IMR-90 (cell line): ENCODE measurements around the gene TRPM6. TPM values are rescaled to one million over a fixed set of nuclear protein-coding genes. Genes with fewer than 3 reads are reported as not detected.

Experiments
- ATAC-seq: fragments of 200-7000 bp; cut with Tn5 transposase; 2 replicates; pipeline ENCODE4 v1.9.1; 2020; ENCODE audit warnings: low read depth, mild to moderate bottlenecking, moderate library complexity
- BruUV-seq: library from RNA; stranded (reverse); fragments of 400-500 nt; replicated peaks from 2 replicates; lab custom pipeline; 2021; lab: Mats Ljungman, UMichigan
- CTCF ChIA-PET: fragments of 300-600 bp; formaldehyde crosslinking; extraction: SDS; loops from one replicate; lab custom pipeline; 2021; ENCODE audit warnings: antibody characterized with exemption; lab: Yijun Ruan, JAX
- POLR2A ChIA-PET: fragments of 300-600 bp; sonication (Branson Sonifier 250); formaldehyde crosslinking; loops from one replicate; lab custom pipeline; 2022; ENCODE audit warnings: antibody characterized with exemption; ENCODE audit not compliant: unreplicated experiment; lab: Charles Lee
- DNase-seq: peaks from one replicate; pipeline ENCODE4 v3.0.0; 2013
- H2AFZ ChIP-seq: replicated peaks from 2 replicates; pipeline ENCODE3; 2013; ENCODE audit warnings: low read length, mild to moderate bottlenecking; ENCODE audit not compliant: poor library complexity
- H2AK5ac ChIP-seq: 2 replicates; pipeline ENCODE4 v1.6.1; 2013; ENCODE audit warnings: low read depth, low read length, inconsistent platforms
- H2AK9ac ChIP-seq: replicated peaks from 2 replicates; pipeline ENCODE3; 2013; ENCODE audit warnings: mild to moderate bottlenecking, low read depth, low read length, moderate library complexity; ENCODE audit not compliant: poor library complexity
- H2BK120ac ChIP-seq: 2 replicates; pipeline ENCODE4 v1.6.1; 2013; ENCODE audit warnings: low read depth, low read length, inconsistent platforms
- H2BK15ac ChIP-seq: 3 replicates; pipeline ENCODE4 v1.6.1; 2013; ENCODE audit warnings: low read depth, low read length, inconsistent platforms
- H2BK20ac ChIP-seq: 2 replicates; pipeline ENCODE4 v1.6.1; 2013; ENCODE audit warnings: low read depth, mild to moderate bottlenecking, inconsistent platforms, low read length, moderate library complexity
- H2BK5ac ChIP-seq: 2 replicates; pipeline ENCODE4 v1.6.1; 2013; ENCODE audit warnings: mild to moderate bottlenecking, low read depth, low read length, inconsistent platforms; ENCODE audit not compliant: poor library complexity, severe bottlenecking
- H3K14ac ChIP-seq: replicated peaks from 2 replicates; pipeline ENCODE4 v1.6.1; 2013; ENCODE audit warnings: low read depth, low read length, inconsistent platforms
- H3K18ac ChIP-seq: 2 replicates; pipeline ENCODE4 v1.6.1; 2013; ENCODE audit warnings: low read depth, low read length, control low read depth
- H3K23ac ChIP-seq: 2 replicates; pipeline ENCODE4 v1.6.1; 2013; ENCODE audit warnings: low read depth, low read length, inconsistent platforms
- H3K27ac ChIP-seq: 2 replicates; pipeline ENCODE4 v1.5.1; 2013; ENCODE audit warnings: mild to moderate bottlenecking, control low read depth, low read length; ENCODE audit not compliant: insufficient read depth
- H3K27me3 ChIP-seq: 2 replicates; pipeline ENCODE4 v1.6.1; 2013; ENCODE audit warnings: low read length; ENCODE audit not compliant: control insufficient read depth, insufficient read depth
- H3K36me3 ChIP-seq: 2 replicates; pipeline ENCODE4 v1.6.1; 2013; ENCODE audit warnings: low read length, mixed read lengths; ENCODE audit not compliant: control insufficient read depth, insufficient read depth
- H3K4ac ChIP-seq: 2 replicates; pipeline ENCODE4 v1.6.1; 2013; ENCODE audit warnings: low read depth, low read length, inconsistent platforms
- H3K4me1 ChIP-seq: 2 replicates; pipeline ENCODE4 v1.6.1; 2013; ENCODE audit warnings: low read length, mixed read lengths; ENCODE audit not compliant: control insufficient read depth, insufficient read depth
- H3K4me2 ChIP-seq: 2 replicates; pipeline ENCODE4 v1.6.1; 2013; ENCODE audit warnings: low read depth, mild to moderate bottlenecking, control low read depth, low read length, moderate library complexity
- H3K4me3 ChIP-seq: 2 replicates; pipeline ENCODE4 v1.5.1; 2013; ENCODE audit warnings: low read depth, mild to moderate bottlenecking, control low read depth, low read length, moderate library complexity; ENCODE audit not compliant: insufficient read depth
- H3K56ac ChIP-seq: 2 replicates; pipeline ENCODE4 v1.6.1; 2013; ENCODE audit warnings: low read length, inconsistent platforms; ENCODE audit not compliant: insufficient read depth; ENCODE audit errors: extremely low read depth
- H3K79me1 ChIP-seq, 2 experiments: 2 replicates each; pipeline ENCODE4 v1.6.1; 2013; ENCODE audit warnings: low read length in 2 of 2, inconsistent platforms in 1 of 2, low read depth in 1 of 2
- H3K9ac ChIP-seq: 2 replicates; pipeline ENCODE4 v1.6.1; 2013; ENCODE audit warnings: low read depth, low read length, control low read depth
- H3K9me1 ChIP-seq: 2 replicates; pipeline ENCODE4 v1.6.1; 2013; ENCODE audit warnings: low read length, inconsistent platforms; ENCODE audit not compliant: insufficient read depth
- H3K9me3 ChIP-seq: 2 replicates; pipeline ENCODE4 v1.6.1; 2013; ENCODE audit warnings: low read length; ENCODE audit not compliant: control insufficient read depth, insufficient read depth
- H4K20me1 ChIP-seq: 2 replicates; pipeline ENCODE4 v1.6.1; 2013; ENCODE audit warnings: low read length, inconsistent platforms; ENCODE audit not compliant: insufficient read depth
- H4K5ac ChIP-seq: 2 replicates; pipeline ENCODE4 v1.6.1; 2013; ENCODE audit warnings: mild to moderate bottlenecking, low read depth, low read length, control low read depth
- H4K8ac ChIP-seq, 2 experiments: 2 replicates each; pipeline ENCODE4 v1.6.1; 2013; ENCODE audit warnings: low read depth in 2 of 2, low read length in 2 of 2, control low read depth in 1 of 2, inconsistent platforms in 1 of 2
- H4K91ac ChIP-seq: 2 replicates; pipeline ENCODE4 v1.6.1; 2013; ENCODE audit warnings: low read depth, low read length, inconsistent platforms; ENCODE audit not compliant: insufficient read depth
- BHLHE40 ChIP-seq: fragments of 150-350 bp; IDR thresholded peaks from 2 replicates; pipeline ENCODE4 v1.6.1; 2016; ENCODE audit warnings: mild to moderate bottlenecking, low read depth, low read length
- CEBPB ChIP-seq: IDR thresholded peaks from 2 replicates; pipeline ENCODE4 v1.6.1; 2012; ENCODE audit warnings: low read depth, low read length, improper control_type of control experiment
- MAFK ChIP-seq: IDR thresholded peaks from 2 replicates; pipeline ENCODE4 v1.6.1; 2012; ENCODE audit warnings: low read depth, low read length, improper control_type of control experiment
- MAZ ChIP-seq: IDR thresholded peaks from 2 replicates; pipeline ENCODE4 v1.6.1; 2012; ENCODE audit warnings: low read depth, mild to moderate bottlenecking, low read length, improper control_type of control experiment, moderate library complexity, borderline replicate concordance
- POLR2A ChIP-seq: IDR thresholded peaks from 2 replicates; pipeline ENCODE4 v1.6.1; 2012; ENCODE audit warnings: mild to moderate bottlenecking, low read depth, low read length
- SMC3 ChIP-seq: fragments of 150-350 bp; IDR thresholded peaks from 2 replicates; pipeline ENCODE4 v1.6.1; 2016; ENCODE audit warnings: low read depth, mild to moderate bottlenecking, antibody characterized with exemption, low read length, moderate library complexity
- WGBS, 2 experiments: methylation state at CpG; one replicate each; pipeline versions ENCODE4 v1.1.5 to v1.1.7; 2013; ENCODE audit warnings: missing lambda C conversion rate in 2 of 2; ENCODE audit not compliant: insufficient read length in 1 of 2; ENCODE audit errors: extremely low coverage in 2 of 2; 5-methylcytosine and 5-hydroxymethylcytosine counted together
- dilution Hi-C: fragments of 300-500 bp; cut with HindIII; formaldehyde crosslinking; loops from one replicate; pipeline ENCODE4 v1.14.3; 2018; ENCODE audit warnings: low sequenced_read_pairs; ENCODE audit not compliant: unreplicated experiment
- in situ Hi-C: fragments of 300-500 bp; cut with MboI; formaldehyde crosslinking; loops from 3 replicates; pipeline ENCODE4 v1.14.3; 2019; ENCODE audit warnings: low sequenced_read_pairs, inconsistent platforms, mixed read lengths
- intact Hi-C: fragments of 100-400 bp; cut with micrococcal nuclease; formaldehyde crosslinking; loops from 2 replicates; pipeline ENCODE4 v1.10.0; 2022
- polyA plus RNA-seq, 3 experiments: library from polyadenylated mRNA; depleted of rRNA; stranded (reverse); fragments of >200 nt; gene quantifications; 2 replicates each; pipeline ENCODE4 v1.2.3, GENCODE V29; 2012; ENCODE audit warnings: low replicate concordance in 1 of 3
- total RNA-seq: library from RNA; depleted of rRNA; stranded (reverse); fragments of >200 nt; gene quantifications from 2 replicates; pipeline ENCODE4 v1.2.3, GENCODE V29; 2012

TRPM6 gene
- total and polyA plus RNA-seq, 2 of the 4 experiments (the other 2 are of a cell fraction): under 0.01 to 0.02 TPM

DNA sequence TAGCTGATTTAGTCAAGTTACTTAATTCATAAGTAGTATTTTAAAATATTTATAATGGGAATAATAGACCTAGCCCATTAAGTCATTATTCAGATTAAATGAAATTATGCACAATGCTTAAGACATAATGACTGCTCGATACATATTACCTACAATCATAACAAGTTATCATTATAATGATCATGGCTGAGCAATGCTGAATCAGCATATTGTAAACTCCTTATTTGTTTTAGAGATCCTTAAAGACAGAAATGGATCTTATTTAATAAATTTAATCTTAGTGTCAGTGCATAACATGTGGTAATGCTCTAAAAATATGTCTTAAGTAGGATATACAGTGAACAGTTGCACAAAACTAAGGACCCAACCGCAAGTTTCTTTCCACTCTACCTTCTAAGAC lies 169.0 kb downstream of the TRPM6 start:
- BruUV-seq: no TSS peak
- WGBS, 2 experiments: 50% methylated on average over 1 of the region's 2 CpGs; no CpG with 5 or more reads in 1 of the 2 experiments
- ChIA-PET CTCF (no interaction called here), POLR2A (no interaction called here)
- Histone ChIP-seq H4K8ac (no peak overlapping the region), H4K5ac (no peak overlapping the region), H3K4me2 (no peak overlapping the region), H2AK5ac (no peak overlapping the region), H3K23ac (no peak overlapping the region), H3K4ac (no peak overlapping the region), H3K9me1 (no peaks in the 10 kb centered on the region), H3K9me3 (no peaks in the 10 kb centered on the region), H2BK20ac (no peak overlapping the region), H3K56ac (no peak overlapping the region), H3K36me3 (no peaks in the 10 kb centered on the region), H4K20me1 (no peaks in the 10 kb centered on the region), H2AFZ (no peak overlapping the region), H3K79me1 (no peaks in the 10 kb centered on the region), H3K4me1 (no peaks in the 10 kb centered on the region), H3K4me3 (no peak overlapping the region), H3K27me3 (peaks cover 2% of the 10 kb centered on the region; the same call in 1 of the 2 replicates), H3K27ac (no peak overlapping the region), H2BK15ac (no peak overlapping the region), H2BK120ac (no peak overlapping the region), H3K9ac (no peak overlapping the region), H2BK5ac (no peak overlapping the region), H4K91ac (no peak overlapping the region), H3K14ac (no peak overlapping the region), H2AK9ac (no peak overlapping the region), H3K18ac (no peak overlapping the region)
- in situ Hi-C loops (no loop called here), intact Hi-C loops (no loop called here), dilution Hi-C loops (no loop called here)
- peak; percentile 98 for TF ChIP-seq MAFK
- no peak for TF ChIP-seq BHLHE40
- TF ChIP-seq MAZ: no peak
- no peak for TF ChIP-seq POLR2A
- TF ChIP-seq CEBPB: no peak
- TF ChIP-seq SMC3: no peak
- DNase-seq (no peak), ATAC-seq (no peak)
